Retinal pigment epithelial cell (primary cell): ENCODE data around the gene PTP4A1.

ENCODE experiments used
- DNase-seq: peaks from one replicate; pipeline ENCODE4 v3.0.0-alpha.2; 2010; ENCODE audit warnings: low read depth
- H3K4me3 ChIP-seq: 2 replicates; pipeline ENCODE4 v1.5.1; 2011; ENCODE audit warnings: mild to moderate bottlenecking, low read length, control low read depth, moderate library complexity
- CTCF ChIP-seq: conservative IDR thresholded peaks from 2 replicates; pipeline ENCODE4 v1.5.1; 2011; ENCODE audit warnings: low read depth, low read length, control low read depth, inconsistent platforms

The PTP4A1 gene

GRCh38 chr6:63530182-63530581, 42.1 kb upstream of the PTP4A1 start:
- H3K4me3 ChIP-seq, result no peak overlapping the region
- TF ChIP-seq CTCF, result no peak

GRCh38 chr6:63530991-63531390, 41.3 kb upstream of the PTP4A1 start:
- TF ChIP-seq CTCF, result no peak
- DNase-seq, result no peak
- H3K4me3 ChIP-seq, result no peak overlapping the region

More at GRCh38 chr6:63530182-63530581, 42.1 kb upstream of the PTP4A1 start:
- no peak for DNase-seq

GRCh38 chr6:63533026-63533425, 39.3 kb upstream of the PTP4A1 start:
- H3K4me3 ChIP-seq, result no peak overlapping the region
- TF ChIP-seq CTCF, result no peak
- DNase-seq, result no peak

GRCh38 chr6:63533952-63534351, 38.3 kb upstream of the PTP4A1 start:
- DNase-seq, result no peak
- no peak overlapping the region for H3K4me3 ChIP-seq
- no peak for TF ChIP-seq CTCF

GRCh38 chr6:63537201-63537958, 34.9 kb upstream of the PTP4A1 start:
- H3K4me3 ChIP-seq, result no peak overlapping the region
- TF ChIP-seq CTCF, result no peak
- DNase-seq, result peak; percentile 22

- no peak for DNase-seq
- TF ChIP-seq CTCF, result no peak
- no peak overlapping the region for H3K4me3 ChIP-seq
These were observed 34.4 kb upstream of the PTP4A1 start for GRCh38 chr6:63537959-63538300.

- no peak overlapping the region for H3K4me3 ChIP-seq
- TF ChIP-seq CTCF, result no peak
- no peak for DNase-seq
These were observed 33.7 kb upstream of the PTP4A1 start for GRCh38 chr6:63538550-63538949.
